ENCODE results near the gene C2orf72.

- TF ChIP-seq CTCF (IDR thresholded peaks at IDR 0.05), result no peak
- TF ChIP-seq POLR2A (IDR thresholded peaks at IDR 0.05), result no peak
These were observed 28.6 kb downstream of the C2orf72 start for GRCh38 chr2:231065966-231066365.
